Activated naive CD4-positive, alpha-beta T cell treated with anti-CD3 and anti-CD28 coated beads, Interleukin-2, amount 50 U/mL, for 24 hours (primary cell): Measurements from ENCODE around the gene C3orf52.

Source experiments
- H3K27ac Mint-ChIP-seq: one replicate; pipeline ENCODE4 v1.8.0; 2021; ENCODE audit warnings: mild to moderate bottlenecking, mixed read lengths
- H3K27me3 Mint-ChIP-seq: one replicate; pipeline ENCODE4 v1.8.0; 2021; ENCODE audit warnings: mixed read lengths
- H3K36me3 Mint-ChIP-seq: one replicate; pipeline ENCODE4 v1.8.0; 2021; ENCODE audit warnings: mixed read lengths
- H3K4me1 Mint-ChIP-seq: one replicate; pipeline ENCODE4 v1.8.0; 2021; ENCODE audit warnings: mixed read lengths
- H3K4me3 Mint-ChIP-seq: one replicate; pipeline ENCODE4 v1.8.0; 2021; ENCODE audit warnings: mild to moderate bottlenecking, mixed read lengths
- H3K9me3 Mint-ChIP-seq: one replicate; pipeline ENCODE4 v1.8.0; 2021; ENCODE audit warnings: mixed read lengths

C3orf52 gene

DNA sequence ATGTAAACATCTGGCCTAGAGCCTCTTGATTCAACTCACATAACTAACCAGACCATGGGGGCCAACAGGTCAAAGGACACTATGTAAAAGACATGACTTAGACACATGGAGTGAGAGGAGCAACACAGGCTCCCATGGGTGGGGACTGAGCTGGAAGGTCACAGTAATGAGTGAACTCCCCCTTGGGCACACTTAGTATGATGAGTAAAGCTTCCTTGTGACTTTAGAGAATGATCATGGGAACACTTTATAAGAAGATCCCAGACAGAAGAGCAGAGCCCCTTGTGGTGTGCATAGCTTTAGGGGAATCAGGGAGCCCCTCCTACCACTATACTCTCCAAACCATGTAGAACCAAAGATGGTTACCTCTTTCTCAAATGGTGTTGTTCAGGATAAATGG is 36.7 kb downstream of the C3orf52 start:
- H3K9me3 Mint-ChIP-seq: no peaks in the 10 kb centered on the region
- H3K36me3 Mint-ChIP-seq: peaks cover 21% of the 10 kb centered on the region
- no peaks in the 10 kb centered on the region for H3K27me3 Mint-ChIP-seq
- H3K27ac Mint-ChIP-seq: no peak overlapping the region
- no peak overlapping the region for H3K4me3 Mint-ChIP-seq
- peaks cover 82% of the 10 kb centered on the region for H3K4me1 Mint-ChIP-seq

DNA sequence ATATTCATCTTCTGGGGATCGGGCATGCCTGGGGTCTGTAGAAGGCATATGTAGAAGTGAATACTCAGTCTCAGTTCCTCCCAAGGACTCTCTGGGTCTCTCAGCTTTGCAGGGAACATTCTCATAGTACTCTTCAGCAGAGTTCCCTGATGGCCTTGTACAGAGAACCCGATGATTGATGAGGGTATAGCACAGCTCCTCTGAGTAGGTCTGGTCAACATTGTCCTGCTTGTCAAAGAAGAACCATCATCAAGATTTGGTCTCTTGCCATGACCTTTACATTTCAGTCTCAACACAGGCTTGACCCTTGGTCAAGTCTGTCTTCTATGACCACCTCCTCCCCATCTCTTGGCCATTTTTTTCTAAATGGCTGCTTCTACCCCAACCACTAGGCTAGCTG is 37.4 kb downstream of the C3orf52 start:
- H3K27me3 Mint-ChIP-seq: no peaks in the 10 kb centered on the region
- no peak overlapping the region for H3K4me3 Mint-ChIP-seq
- H3K36me3 Mint-ChIP-seq: peaks cover 21% of the 10 kb centered on the region
- peaks cover 82% of the 10 kb centered on the region for H3K4me1 Mint-ChIP-seq
- H3K27ac Mint-ChIP-seq: peak overlapping the region; percentile 12
- H3K9me3 Mint-ChIP-seq: no peaks in the 10 kb centered on the region

DNA sequence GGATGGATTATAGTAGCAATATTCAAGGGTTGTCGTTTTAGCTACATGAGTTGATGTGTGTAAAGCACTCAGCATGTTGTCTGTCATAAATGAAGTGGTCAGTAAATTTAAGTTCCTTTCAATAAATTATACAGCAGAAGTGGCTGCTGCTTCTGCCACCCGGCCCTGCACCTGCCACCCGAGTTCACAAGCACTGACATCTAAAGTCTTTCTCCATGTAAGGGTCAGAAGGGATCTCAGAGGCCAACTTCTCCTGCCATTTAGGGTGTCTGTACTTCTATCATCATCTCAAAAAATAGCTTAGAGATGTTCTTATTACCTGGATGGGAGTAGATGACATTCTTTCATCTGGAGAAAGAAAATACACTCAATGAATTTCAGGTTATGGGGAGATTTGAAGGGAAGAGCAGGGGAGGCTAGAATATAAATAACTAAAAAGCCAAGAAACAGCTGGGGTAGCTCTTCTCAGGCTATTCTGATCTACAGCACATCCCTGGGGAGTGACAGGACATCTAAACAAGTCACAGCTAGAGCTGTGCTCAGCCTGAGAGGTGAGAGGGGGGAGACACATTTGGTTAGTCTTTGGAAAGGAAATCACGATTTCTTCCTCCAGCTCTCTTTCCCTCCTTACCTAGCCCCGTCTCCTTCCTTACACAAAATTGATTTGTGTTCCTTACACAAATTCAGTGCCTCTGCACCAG is 38.9 kb downstream of the C3orf52 start:
- Mint-ChIP-seq H3K4me3 (no peak overlapping the region), H3K4me1 (peaks cover 82% of the 10 kb centered on the region), H3K27ac (peak overlapping the region; percentile 56), H3K36me3 (peaks cover 18% of the 10 kb centered on the region), H3K9me3 (no peaks in the 10 kb centered on the region), H3K27me3 (no peaks in the 10 kb centered on the region)

DNA sequence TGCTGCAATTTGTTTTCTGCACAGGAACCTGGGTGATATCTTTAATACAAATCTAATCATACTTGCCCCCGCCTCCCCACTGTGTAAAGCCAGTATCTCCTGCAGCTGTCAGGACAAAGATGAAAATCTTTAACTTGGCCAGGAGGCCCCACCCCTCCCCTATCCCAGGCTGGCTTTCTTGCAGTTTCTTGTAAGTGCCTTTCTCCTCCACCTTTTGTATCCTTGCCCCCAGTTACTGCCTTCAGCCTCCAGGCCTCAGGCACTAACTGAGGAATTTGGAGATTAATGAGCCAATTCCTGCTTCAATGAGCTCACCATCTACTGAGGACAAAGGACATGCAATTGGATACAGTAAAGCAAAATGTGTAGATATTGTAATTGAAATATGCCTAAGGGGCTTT is 40.3 kb downstream of the C3orf52 start:
- Mint-ChIP-seq H3K9me3 (no peaks in the 10 kb centered on the region), H3K4me3 (peak overlapping the region; percentile 76), H3K36me3 (peaks cover 18% of the 10 kb centered on the region), H3K4me1 (peaks cover 82% of the 10 kb centered on the region), H3K27me3 (no peaks in the 10 kb centered on the region), H3K27ac (peak overlapping the region; percentile 89)

DNA sequence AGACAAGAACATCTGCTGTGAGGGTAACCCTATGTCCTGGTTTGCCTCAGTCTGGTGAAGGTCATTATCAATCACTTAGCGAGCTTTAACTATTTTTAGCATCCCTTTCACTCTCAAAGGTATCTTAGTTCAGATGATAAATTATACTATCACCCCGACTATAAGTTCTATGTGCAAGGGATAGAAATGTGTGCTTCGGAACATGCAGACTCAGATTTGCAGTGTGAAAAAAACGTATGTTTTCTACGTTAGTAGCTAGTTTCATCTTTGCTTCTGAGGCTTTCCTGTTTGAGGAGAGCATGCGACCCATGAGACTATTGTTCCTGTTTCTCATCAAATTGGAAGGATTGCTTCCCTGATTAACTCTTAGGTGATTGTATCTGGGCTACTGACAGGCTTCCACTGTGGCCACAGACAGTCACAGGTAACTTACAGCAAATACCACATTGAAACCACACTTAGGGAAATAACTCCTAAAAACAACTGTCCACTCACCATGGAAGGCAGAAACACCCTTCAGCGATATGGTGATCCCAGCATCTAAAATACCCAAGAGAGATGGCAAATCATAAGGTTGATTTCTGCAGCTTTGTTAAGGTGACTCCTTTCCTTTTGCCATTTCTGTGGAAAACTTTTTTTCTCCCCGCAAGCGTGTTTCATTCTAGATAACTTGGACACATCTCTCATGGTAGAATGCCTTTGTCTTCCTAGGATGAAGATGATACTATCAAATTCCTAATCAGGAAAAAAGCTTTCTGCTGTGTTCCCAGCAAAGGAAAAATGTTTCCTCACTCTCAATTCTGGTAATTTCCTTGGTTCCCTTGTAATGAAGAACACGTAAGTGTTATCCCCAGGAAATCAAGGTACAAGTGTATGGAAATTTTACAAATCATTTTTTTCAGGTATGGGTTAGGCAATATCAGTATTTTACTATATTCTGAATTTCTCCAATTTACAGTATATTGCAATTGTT is 41.6 kb downstream of the C3orf52 start:
- Mint-ChIP-seq H3K4me1 (peaks cover 80% of the 10 kb centered on the region), H3K9me3 (no peaks in the 10 kb centered on the region), H3K27me3 (no peaks in the 10 kb centered on the region), H3K36me3 (peaks cover 14% of the 10 kb centered on the region), H3K27ac (peak overlapping the region; percentile 89), H3K4me3 (peak overlapping the region; percentile 76)

DNA sequence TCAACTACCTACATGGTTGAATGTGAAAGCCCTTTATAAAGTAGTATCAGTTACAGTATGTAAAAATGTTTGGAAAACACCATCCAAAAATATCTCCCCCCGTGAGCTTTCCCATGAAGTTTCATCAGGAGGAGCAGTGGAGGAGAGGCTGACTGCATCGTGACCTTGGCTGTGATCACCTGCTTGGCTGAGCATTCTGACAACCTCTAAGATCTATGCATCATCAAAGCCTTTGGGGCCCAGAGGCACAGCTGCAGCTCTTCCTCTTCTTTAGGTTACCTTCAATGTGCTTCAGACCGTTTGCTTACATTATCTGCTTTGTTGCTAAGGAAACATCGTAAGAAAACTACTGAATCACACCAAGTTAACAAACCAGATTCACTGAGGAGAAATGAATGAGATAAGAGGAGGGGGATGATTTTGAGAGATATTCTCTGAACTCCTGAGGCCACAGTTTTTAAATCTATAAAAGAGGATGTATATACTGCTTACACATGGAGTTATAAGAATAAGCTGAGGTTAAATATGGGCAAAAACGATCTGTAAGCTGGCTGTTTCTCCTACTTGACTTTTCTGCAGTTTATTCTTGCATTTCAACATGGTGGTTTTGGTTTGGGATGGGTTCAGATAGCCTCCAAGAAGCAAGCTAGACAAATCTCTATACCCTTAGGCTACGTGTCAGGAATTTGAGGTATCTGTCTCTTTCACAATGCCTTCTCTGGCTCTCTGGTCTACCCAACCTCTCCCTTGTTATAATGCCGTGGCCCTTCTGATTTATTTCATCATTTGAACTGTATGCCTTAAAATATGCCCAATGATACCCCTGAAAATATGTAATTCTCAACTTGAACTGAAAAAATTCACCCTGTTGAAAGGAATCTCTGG is 42.9 kb downstream of the C3orf52 start:
- peaks cover 91% of the 10 kb centered on the region for H3K4me1 Mint-ChIP-seq
- H3K27me3 Mint-ChIP-seq: no peaks in the 10 kb centered on the region
- peaks cover 8% of the 10 kb centered on the region for H3K36me3 Mint-ChIP-seq
- peak overlapping the region; percentile 8 for H3K4me3 Mint-ChIP-seq
- peak overlapping the region; percentile 74 for H3K27ac Mint-ChIP-seq
- no peaks in the 10 kb centered on the region for H3K9me3 Mint-ChIP-seq

DNA sequence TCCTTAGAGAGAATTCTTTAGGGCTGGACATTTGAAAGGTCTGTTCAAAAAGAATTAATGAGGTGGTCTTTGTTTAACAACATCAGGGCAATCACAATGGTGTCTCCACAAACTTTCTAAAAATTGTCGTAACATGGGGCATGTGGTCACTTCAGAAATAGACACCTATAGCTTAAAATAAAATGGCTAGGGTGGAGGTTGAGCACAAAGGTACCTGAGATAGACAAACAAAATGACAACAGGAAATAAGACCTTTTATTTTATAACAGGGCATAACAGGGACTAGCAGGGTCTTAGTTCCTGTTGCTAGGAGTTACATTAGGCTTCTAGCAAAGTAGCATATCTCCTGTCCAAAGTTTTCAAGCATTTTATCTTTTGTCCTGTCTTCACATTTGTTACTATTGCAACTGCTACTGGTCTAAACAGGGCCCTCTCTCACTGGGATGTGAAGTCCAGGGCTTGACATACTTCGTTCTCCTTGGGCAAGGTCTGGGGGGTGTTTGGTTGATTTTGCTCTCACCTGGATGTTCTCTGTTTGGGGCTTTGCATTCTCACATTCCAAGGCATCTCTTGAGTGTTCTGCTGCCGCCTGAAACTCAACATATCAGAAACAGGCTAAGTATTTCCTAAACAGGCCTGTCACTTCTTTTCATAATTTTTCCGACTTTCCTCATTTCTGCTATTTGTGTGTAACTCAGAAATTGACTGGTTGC is 43.9 kb downstream of the C3orf52 start:
- H3K27ac Mint-ChIP-seq: peak overlapping the region; percentile 74
- peaks cover 96% of the 10 kb centered on the region for H3K4me1 Mint-ChIP-seq
- no peaks in the 10 kb centered on the region for H3K9me3 Mint-ChIP-seq
- peaks cover 3% of the 10 kb centered on the region for H3K36me3 Mint-ChIP-seq
- H3K27me3 Mint-ChIP-seq: no peaks in the 10 kb centered on the region
- H3K4me3 Mint-ChIP-seq: no peak overlapping the region

DNA sequence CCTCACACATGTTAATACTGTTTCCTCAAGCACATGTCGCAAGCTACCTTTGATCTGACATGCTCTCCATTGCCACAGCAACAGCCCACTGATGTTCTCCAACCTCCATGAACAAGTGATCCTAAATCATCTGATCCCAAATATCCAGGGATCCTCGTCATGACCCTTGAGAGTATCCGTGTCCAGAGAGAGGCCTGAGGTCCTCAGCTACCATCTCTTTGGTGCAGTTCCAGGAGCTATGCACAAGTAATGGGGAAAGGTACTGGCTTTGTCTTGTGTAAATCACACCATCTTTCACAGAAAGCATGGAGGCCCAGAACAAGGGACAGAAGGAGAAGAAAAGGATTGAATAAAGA is 44.4 kb downstream of the C3orf52 start:
- peaks cover 96% of the 10 kb centered on the region for H3K4me1 Mint-ChIP-seq

DNA sequence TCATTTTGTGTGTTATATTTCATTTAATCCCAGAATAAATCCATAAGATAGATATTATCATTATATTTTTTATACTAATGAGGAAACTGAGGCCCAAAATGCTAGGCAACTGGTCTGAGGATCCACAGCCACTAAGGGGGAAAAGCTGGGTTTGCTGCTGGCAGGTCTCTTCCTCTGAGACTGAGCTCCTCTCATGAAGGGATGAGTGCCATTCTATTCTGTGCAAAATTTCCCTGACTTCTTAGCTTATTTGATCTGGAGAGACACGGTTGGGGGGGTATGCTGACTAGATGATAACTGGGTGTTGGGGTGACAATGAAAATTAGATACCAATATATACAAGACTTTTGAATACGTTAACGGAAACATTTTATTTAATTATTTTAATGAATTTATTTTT is 44.9 kb downstream of the C3orf52 start:
- H3K27ac Mint-ChIP-seq: peak overlapping the region; percentile 37
- H3K36me3 Mint-ChIP-seq: no peaks in the 10 kb centered on the region
- peak overlapping the region; percentile 8 for H3K4me3 Mint-ChIP-seq
- H3K27me3 Mint-ChIP-seq: no peaks in the 10 kb centered on the region
- peaks cover 96% of the 10 kb centered on the region for H3K4me1 Mint-ChIP-seq
- no peaks in the 10 kb centered on the region for H3K9me3 Mint-ChIP-seq

More for the DNA sequence above, 44.4 kb downstream of the C3orf52 start:
- Mint-ChIP-seq H3K27me3 (no peaks in the 10 kb centered on the region), H3K27ac (peak overlapping the region; percentile 74), H3K36me3 (no peaks in the 10 kb centered on the region), H3K9me3 (no peaks in the 10 kb centered on the region), H3K4me3 (no peak overlapping the region)

- H3K4me3 Mint-ChIP-seq: peak overlapping the region; percentile 91
- no peaks in the 10 kb centered on the region for H3K9me3 Mint-ChIP-seq
- H3K27ac Mint-ChIP-seq: peak overlapping the region; percentile 97
- H3K27me3 Mint-ChIP-seq: no peaks in the 10 kb centered on the region
- no peaks in the 10 kb centered on the region for H3K36me3 Mint-ChIP-seq
- H3K4me1 Mint-ChIP-seq: peaks cover 96% of the 10 kb centered on the region
Observed at GRCh38 chr3:112132088-112132487, 45.9 kb downstream of the C3orf52 start.

- Mint-ChIP-seq H3K4me3 (peak overlapping the region; percentile 91), H3K4me1 (peaks cover 96% of the 10 kb centered on the region), H3K27ac (peak overlapping the region; percentile 97), H3K27me3 (no peaks in the 10 kb centered on the region), H3K36me3 (no peaks in the 10 kb centered on the region), H3K9me3 (no peaks in the 10 kb centered on the region)
Observed at GRCh38 chr3:112132554-112132953, 46.4 kb downstream of the C3orf52 start.

GRCh38 chr3:112132975-112133448 is 46.8 kb downstream of the C3orf52 start, which contains the start of gene GCSAM:
Gene GCSAM, minus strand, starts transcription at chr3:112133248. Its CDS starts 128 bp downstream, at chr3:112133120.
- no peaks in the 10 kb centered on the region for H3K27me3 Mint-ChIP-seq
- H3K27ac Mint-ChIP-seq: peak within 1 kb of the TSS; percentile 97
- no peaks in the 10 kb centered on the region for H3K9me3 Mint-ChIP-seq
- H3K4me1 Mint-ChIP-seq: peaks cover 96% of the 10 kb centered on the region
- H3K36me3 Mint-ChIP-seq: no peaks in the 10 kb centered on the region
- H3K4me3 Mint-ChIP-seq: peak within 1 kb of the TSS; percentile 91

DNA sequence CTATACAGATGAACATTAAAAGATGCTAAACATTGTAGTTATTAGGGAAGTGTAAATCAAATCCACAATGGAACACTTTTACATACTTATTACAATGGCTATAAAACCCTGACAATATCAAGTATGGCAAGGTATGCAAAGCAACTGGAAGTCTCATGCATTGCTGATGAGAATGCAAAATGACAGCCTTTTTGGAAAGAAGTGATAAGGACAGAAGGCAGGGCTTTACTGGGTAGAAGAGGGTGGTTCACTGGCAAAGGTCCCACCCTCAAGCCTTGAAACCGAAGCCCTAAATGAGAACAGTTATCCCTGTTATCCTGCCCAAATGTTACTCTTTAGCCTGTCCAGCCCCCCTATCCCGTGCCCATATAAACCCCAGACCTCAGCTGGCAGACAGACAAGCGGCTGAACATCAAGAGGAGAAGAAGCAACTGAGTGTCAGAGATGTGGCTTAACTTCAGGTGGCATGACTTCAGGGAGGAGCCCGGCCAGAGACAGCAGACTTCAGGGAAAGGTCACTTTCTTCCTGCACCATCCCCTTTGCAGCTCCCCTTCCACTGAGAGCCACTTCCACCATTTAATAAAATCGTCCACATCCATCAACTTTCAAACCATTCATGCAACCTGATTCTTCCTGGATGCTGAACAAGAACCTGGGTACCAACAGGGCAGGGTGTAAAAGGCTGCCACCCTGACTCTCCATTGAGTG is 47.6 kb downstream of the C3orf52 start:
- no peaks in the 10 kb centered on the region for H3K36me3 Mint-ChIP-seq
- H3K9me3 Mint-ChIP-seq: no peaks in the 10 kb centered on the region
- no peaks in the 10 kb centered on the region for H3K27me3 Mint-ChIP-seq
- peaks cover 90% of the 10 kb centered on the region for H3K4me1 Mint-ChIP-seq
- peak overlapping the region; percentile 97 for H3K27ac Mint-ChIP-seq
- H3K4me3 Mint-ChIP-seq: peak overlapping the region; percentile 91
